HuH-7.5 (cell line): ENCODE results near the gene C19orf73.
"Not testable (repeated sequence)": the region's sequence is repeated elsewhere in the genome, so short reads cannot be mapped to it uniquely, and the experiment has no call there.

Experiments used
- DNase-seq: peaks from one replicate; pipeline ENCODE4 v3.0.0; 2011; ENCODE audit warnings: low spot score

C19orf73 gene

GRCh38 chr19:49121841-49122240 lies 2.9 kb upstream of the C19orf73 start:
- DNase-seq, result not testable (repeated sequence)

- no peak for DNase-seq
Measured at GRCh38 chr19:49120868-49121267, 1.9 kb upstream of the C19orf73 start.

- no peak for DNase-seq
Measured at GRCh38 chr19:49120325-49120683, 1.4 kb upstream of the C19orf73 start.

GRCh38 chr19:49119411-49120324 lies 725 bp upstream of the C19orf73 start, which contains the start of gene PPFIA3:
TSS of gene PPFIA3 (plus strand) at chr19:49119544. CDS start at chr19:49127874, 8,330 bp downstream.
- DNase-seq, result peak; percentile 84

DNA sequence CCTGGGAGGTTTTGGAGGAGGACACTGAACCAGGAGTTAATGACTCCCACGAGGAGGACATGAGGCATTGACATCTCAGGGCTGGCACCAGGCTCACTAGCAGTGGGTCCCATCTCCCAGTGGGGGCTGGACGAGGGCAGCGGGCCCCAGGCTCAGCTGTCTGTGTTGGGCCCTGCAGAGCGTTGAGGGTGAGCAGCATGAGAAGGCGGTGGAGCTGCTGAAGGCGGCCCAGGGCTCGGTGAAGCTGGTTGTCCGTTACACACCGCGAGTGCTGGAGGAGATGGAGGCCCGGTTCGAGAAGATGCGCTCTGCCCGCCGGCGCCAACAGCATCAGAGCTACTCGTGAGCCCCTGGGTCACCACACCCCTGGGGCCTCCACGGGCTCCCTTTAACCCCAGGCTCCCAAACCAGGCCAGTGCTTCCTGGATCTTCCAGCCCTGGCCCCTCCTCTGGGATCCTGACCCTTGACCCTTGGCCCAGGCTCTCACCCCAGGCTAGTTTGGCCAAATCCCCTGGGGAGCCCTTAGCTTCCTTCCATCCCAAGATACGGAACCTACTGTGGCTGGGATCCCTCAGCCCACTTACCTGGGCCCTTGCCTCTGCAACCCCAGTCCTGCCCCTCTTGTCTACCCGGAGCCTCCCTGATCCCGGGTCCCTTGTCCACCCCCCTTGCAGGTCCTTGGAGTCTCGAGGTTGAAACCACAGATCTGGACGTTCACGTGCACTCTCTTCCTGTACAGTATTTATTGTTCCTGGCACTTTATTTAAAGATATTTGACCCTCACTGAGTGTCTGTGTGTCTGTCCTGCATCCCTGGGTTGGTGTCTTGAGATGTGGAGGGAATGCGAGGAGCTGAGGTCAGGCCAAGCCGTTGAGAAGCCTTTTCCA lies 1.0 kb downstream of the C19orf73 start:
- DNase-seq, result no peak

GRCh38 chr19:49116544-49116943 lies 2.4 kb downstream of the C19orf73 start:
- no peak for DNase-seq

GRCh38 chr19:49114630-49115363 lies 4.1 kb downstream of the C19orf73 start:
- peak; percentile 72 for DNase-seq

- DNase-seq, result peak; percentile 95
Measured at GRCh38 chr19:49113762-49114629, 4.9 kb downstream of the C19orf73 start, which contains the start of gene LIN7B. TSS of gene LIN7B (plus strand) at chr19:49114370. CDS start at chr19:49114405, 35 bp downstream.

DNA sequence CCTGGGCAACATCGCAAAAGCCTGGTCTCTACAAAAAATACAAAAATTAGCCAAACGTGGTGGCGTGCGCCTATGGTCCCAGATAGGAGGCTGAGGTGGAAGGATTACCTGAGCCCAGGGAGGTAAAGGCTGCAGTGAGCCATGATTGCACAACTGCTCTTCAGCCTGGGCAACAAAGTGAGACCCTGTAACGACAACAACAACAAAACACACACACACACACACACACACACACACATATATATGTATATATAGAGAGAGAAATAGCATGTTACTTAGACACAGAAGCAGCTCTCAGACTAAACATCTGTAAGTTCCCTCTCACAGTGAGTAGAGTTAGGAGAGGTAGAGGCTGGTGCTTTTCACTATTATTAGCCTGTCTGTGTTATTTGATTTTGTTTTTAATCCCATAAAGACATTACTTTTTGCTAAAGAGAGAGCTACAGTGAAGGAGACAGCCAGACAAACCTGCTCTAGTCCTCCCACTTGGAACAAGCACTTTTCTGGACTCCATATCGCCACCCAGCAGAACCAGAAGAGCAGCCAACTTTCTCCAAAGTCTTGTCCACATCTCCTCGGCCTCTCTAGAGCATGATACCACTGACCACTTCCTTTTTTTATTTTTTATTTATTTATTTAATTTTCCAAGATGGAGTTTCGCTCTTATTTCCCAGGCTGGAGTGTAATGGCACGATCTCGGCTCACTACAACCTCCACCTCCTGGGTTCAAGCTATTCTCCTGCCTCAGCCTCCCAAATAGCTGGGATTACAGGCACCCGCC lies 7.5 kb downstream of the C19orf73 start:
- DNase-seq, result no peak

DNA sequence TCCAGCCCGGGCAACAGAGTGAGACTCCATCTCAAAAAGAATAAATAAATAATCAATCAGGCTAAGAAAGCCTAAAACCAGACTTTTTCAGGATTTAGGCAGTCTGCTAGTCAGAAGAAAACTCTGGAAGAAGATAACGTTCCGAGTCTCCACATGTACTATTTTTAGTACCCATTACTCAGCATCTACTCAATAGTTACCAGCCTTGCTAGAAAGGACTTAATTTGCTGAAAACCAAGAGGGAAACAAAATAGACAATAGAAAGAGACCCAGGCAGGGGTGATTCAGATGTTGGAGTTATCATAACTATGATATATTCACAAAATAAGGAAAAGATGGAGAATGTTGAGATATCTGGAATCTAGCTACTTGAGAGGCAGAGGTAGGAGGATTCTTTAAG lies 8.4 kb downstream of the C19orf73 start:
- DNase-seq, result no peak

GRCh38 chr19:49109569-49110233 lies 9.2 kb downstream of the C19orf73 start:
- DNase-seq, result no peak

GRCh38 chr19:49109051-49109450 lies 9.9 kb downstream of the C19orf73 start:
- DNase-seq, result no peak

DNA sequence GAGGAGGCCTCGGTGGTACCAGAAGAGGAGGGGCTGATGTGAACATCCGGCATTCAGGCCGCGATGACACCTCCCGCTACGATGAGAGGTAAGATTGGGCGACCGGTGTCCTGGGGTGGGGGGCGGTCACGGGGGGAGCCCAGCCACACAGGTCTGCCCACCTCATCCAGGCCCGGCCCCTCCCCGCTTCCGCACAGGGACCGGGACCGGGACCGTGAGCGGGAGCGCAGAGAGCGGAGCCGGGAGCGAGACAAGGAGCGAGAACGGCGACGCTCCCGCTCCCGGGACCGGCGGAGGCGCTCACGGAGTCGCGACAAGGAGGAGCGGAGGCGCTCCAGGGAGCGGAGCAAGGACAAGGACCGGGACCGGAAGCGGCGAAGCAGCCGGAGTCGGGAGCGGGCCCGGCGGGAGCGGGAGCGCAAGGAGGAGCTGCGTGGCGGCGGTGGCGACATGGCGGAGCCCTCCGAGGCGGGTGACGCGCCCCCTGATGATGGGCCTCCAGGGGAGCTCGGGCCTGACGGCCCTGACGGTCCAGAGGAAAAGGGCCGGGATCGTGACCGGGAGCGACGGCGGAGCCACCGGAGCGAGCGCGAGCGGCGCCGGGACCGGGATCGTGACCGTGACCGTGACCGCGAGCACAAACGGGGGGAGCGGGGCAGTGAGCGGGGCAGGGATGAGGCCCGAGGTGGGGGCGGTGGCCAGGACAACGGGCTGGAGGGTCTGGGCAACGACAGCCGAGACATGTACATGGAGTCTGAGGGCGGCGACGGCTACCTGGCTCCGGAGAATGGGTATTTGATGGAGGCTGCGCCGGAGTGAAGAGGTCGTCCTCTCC lies 11.1 kb downstream of the C19orf73 start:
- no peak for DNase-seq

DNA sequence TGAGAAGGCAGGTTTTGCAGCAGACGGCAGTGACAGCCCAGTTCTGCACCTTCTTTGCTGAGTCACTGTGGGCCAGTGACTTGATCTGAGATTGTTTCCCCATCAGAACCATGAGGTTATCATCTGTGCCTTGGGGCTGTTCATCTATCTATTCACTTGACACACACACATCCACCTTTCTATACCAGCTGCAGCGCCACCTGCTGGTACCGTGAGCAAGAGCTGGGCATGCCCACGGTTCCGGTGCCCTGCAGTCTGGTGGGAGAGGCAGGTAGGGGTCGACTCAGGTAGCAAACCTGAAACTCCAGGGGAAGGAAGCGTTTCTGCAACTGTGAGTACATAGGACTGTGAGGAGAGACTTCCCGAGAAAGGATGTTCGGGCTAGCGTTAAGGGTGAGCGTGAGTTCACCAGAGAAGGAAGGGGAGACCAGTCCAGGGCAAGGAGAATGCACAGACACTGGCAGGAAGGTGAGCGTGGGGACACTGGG lies 12.3 kb downstream of the C19orf73 start:
- peak; percentile 71 for DNase-seq

- no peak for DNase-seq
Measured at GRCh38 chr19:49104229-49104864, 14.6 kb downstream of the C19orf73 start.

DNA sequence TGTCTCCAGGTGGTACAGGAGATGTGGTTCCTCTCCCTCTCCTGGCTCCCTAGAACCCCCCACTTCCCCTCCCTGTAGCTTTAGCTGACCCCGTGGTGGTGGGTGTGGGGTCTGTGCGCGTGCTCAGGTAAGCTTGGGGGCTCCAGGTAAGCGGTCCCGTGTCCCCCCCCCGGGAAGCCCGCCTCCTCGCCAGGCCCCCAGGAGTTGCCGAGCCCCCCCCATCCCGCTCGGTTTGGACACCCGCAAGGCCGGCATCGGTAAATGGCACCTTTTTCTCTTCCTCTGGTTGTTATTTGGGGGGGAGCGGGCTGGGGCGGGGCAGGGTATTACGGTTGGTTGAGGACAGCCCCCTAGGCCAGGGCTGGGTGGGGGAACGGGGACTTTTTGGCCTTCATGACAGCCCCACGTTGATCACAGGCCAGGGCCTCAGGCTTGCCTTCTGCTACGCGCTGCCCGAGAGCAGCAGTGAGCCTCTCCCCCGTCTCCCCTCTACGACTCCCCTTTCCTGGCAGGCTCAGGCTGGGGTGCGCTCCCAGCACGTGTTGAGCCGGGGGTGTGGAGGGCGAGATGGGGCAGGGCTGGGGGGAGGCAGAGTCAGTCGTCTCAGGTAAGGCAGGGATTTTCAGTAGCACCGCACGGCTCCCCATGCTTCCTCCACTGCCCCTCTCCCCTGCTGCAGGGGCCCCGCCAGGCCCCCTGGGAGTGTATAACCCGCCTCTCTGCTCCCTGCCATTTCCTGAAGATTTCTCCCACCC lies 15.4 kb downstream of the C19orf73 start:
- DNase-seq, result no peak

- DNase-seq, result no peak
Measured at GRCh38 chr19:49102303-49102702, 16.6 kb downstream of the C19orf73 start.
